Measurements from ENCODE around the gene TAB2. TPM values are rescaled to one million over a fixed set of nuclear protein-coding genes. Genes with fewer than 3 reads are reported as not detected.
"Not testable (repeated sequence)": the region's sequence is repeated elsewhere in the genome, so short reads cannot be mapped to it uniquely, and the experiment has no call there.

The TAB2 gene
- total RNA-seq, 1 experiment from 2014 or later: 25.5 TPM

DNA sequence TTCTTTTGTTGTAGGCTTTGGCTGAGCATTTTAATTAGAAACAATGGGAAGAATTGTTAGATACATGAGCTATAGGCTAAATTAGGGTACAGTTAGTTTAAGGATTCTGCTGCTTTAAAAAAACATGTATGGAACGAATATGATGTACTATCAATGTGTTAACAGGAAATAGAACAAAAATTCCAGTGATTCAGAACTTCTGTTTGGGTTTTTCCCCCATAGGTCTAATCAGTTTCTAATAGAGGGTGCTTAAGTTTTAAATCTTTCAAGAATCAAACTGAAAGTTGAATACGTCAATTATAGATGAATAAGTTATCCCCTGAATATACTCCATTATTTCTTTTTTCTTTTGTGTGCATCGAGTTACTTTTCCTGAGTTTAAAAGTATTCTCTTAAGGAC lies 1.9 kb downstream of the TAB2 start:
- DNase-seq: no peak
- no peaks in the 10 kb centered on the region for H3K27me3 ChIP-seq (ENCODE audit: control insufficient read depth, insufficient read depth, low read length)
- no peak overlapping the region for H3K4me3 ChIP-seq (ENCODE audit: insufficient read depth, low read depth, low read length)
- H3K36me3 ChIP-seq (replicated peaks; ENCODE audit: control insufficient read depth, insufficient read depth, low read length): no peaks in the 10 kb centered on the region

DNA sequence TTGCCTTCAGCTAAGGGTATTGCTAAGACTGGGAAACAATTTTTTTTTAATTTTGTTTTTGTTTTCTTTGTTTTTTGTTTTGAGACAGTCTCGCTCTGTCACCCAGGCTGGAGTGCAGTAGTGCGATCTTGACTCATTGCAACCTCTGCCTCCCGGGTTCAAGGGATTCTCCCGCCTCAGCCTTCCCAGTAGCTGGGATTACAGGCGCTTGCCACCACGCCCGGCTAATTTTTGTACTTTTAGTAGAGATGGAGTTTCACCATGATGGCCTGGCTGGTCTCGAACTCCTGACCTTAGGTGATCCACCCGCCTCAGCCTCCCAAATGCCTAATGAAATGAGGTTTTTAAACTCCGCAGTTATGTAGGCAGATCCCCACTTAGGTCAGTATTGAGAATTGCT lies 2.5 kb downstream of the TAB2 start:
- not testable (repeated sequence) for H3K27me3 ChIP-seq (ENCODE audit: control insufficient read depth, insufficient read depth, low read length); DNase-seq; H3K36me3 ChIP-seq (replicated peaks; ENCODE audit: control insufficient read depth, insufficient read depth, low read length); H3K4me3 ChIP-seq (ENCODE audit: insufficient read depth, low read depth, low read length)

DNA sequence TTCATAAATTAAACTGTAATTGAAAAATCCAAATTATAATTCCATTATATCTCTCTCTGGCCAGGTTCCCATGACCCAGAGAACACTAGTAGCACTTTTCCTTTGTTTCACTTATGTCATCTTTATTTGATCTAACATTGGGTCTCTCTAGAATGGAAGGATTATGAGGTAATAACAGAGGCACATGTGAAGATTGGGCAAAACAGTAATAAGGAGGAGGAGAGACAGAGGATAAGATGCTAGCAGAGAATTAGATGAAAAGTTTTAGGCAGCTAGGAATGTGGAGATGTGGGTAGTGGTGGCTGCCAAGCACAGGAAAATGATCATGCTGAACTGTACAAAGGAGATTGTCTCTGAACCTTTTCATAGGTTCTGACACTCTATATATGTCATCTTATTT lies 3.3 kb downstream of the TAB2 start:
- DNase-seq: no peak
- H3K27me3 ChIP-seq (ENCODE audit: control insufficient read depth, insufficient read depth, low read length): no peaks in the 10 kb centered on the region
- H3K4me3 ChIP-seq (ENCODE audit: insufficient read depth, low read depth, low read length): no peak overlapping the region
- H3K36me3 ChIP-seq (replicated peaks; ENCODE audit: control insufficient read depth, insufficient read depth, low read length): no peaks in the 10 kb centered on the region

DNA sequence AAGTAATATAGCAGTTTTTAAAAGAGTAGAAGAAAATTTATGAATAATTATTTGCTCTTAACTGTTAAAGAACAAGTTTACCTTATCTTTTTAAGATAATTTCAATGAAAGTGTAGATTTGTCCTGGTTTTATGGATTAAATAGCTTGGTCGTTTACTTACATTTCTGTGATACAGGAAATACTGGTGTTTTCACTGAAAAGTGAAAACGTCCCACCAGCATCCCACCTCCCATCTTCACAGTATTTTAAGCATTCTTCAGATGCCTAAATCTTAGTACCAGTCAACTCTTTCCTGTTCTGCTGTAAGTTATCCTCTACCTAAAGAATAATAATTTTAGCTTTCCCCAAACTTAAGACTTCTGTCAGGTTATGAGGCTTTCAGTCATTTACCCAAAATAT lies 5.8 kb downstream of the TAB2 start:
- Histone ChIP-seq H3K27me3 (ENCODE audit: control insufficient read depth, insufficient read depth, low read length) (no peaks in the 10 kb centered on the region), H3K36me3 (replicated peaks; ENCODE audit: control insufficient read depth, insufficient read depth, low read length) (no peaks in the 10 kb centered on the region), H3K4me3 (ENCODE audit: insufficient read depth, low read depth, low read length) (no peak overlapping the region)
- no peak for DNase-seq

DNA sequence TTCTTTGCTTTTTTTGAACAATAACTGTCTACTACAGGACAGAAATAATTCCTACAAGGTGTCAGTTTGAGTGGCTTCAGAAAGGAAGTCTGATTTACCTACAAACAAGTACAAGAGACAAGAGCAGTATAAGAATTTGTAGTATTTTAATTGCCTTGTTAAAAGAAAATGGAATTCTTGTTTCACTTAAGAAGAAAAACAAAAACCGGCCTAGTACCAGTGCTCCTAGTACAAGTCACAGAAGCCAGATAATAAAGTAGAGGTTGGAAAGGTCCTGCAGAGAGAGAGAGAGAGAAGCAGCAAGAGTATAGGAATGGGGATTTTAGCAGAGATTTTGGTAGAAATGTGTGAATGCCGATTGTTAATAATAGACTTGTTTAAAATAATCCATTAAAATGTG lies 6.4 kb downstream of the TAB2 start:
- no peak overlapping the region for H3K4me3 ChIP-seq (ENCODE audit: insufficient read depth, low read depth, low read length)
- no peaks in the 10 kb centered on the region for H3K36me3 ChIP-seq (replicated peaks; ENCODE audit: control insufficient read depth, insufficient read depth, low read length)
- H3K27me3 ChIP-seq (ENCODE audit: control insufficient read depth, insufficient read depth, low read length): no peaks in the 10 kb centered on the region
- DNase-seq: no peak

DNA sequence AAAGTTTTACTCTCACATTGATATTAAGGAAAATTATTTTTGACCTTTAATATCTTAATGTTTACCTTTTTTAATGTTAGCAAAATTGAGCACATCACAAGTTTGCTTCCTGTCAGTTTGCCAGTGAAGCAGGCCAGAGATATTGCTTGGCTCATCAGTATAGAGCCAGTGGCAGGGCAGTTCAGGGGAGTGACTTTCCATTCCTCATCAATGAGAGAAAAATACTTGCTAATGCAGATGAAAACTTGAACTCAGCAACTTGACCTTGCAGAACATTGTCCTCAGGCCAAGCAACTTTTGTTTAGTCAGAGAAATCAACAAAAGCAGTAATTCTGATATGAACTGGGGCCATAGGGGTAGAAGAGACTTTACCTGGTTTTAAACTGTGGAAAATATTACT lies 6.9 kb downstream of the TAB2 start:
- Histone ChIP-seq H3K27me3 (ENCODE audit: control insufficient read depth, insufficient read depth, low read length) (no peaks in the 10 kb centered on the region), H3K4me3 (ENCODE audit: insufficient read depth, low read depth, low read length) (no peak overlapping the region), H3K36me3 (replicated peaks; ENCODE audit: control insufficient read depth, insufficient read depth, low read length) (no peaks in the 10 kb centered on the region)
- DNase-seq: no peak

DNA sequence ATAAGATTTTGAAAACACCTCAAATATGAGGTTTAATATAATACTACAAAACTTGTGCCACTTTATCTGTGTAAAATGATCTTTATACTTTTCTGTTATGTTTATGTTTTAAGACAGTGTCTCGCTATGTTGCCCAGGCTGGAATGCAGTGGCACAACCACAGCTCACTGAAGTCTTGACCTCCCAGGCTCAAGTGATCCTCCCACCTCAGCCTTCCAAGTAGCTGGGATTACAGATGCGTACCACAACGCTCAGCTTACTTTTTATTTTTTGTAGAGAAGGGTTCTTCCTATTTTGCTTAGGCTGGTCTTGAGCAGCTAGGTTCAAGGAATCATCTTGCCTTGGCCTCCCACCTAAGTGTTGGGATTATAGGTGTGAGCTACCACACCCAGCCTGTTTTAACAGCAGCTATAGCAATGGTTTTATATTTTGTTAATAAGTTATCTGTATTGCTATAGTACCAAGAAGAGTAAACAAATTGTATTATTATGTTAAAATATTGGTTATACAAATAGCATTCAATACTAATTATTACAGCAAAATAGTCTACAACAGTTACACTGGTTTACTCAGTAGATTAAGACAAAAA lies 8.2 kb downstream of the TAB2 start:
- no peak for DNase-seq
- H3K4me3 ChIP-seq (ENCODE audit: insufficient read depth, low read depth, low read length): no peak overlapping the region

DNA sequence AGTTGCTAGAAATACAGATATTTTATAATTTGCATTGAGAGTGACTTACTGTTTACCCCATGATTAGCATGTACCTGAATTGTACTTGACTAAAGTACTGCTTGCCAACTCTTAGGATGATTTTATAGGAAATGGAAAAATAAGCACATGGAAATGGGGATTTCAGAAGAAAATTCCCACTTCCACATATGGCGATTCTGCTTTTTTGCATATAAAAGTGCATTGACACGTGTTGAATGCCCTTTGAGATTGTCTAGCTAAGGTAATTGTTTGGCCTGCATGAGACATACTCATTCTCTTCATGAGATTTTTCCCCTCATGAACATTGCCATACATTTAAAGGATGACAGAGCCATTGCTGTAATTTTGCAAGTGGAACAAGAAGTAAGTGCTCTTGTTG lies 10.1 kb downstream of the TAB2 start:
- no peak for DNase-seq
- no peak overlapping the region for H3K4me3 ChIP-seq (ENCODE audit: insufficient read depth, low read depth, low read length)
- no peaks in the 10 kb centered on the region for H3K36me3 ChIP-seq (replicated peaks; ENCODE audit: control insufficient read depth, insufficient read depth, low read length)
- H3K27me3 ChIP-seq (ENCODE audit: control insufficient read depth, insufficient read depth, low read length): no peaks in the 10 kb centered on the region

More for the DNA sequence above, 8.2 kb downstream of the TAB2 start:
- H3K36me3 ChIP-seq (replicated peaks; ENCODE audit: control insufficient read depth, insufficient read depth, low read length): no peaks in the 10 kb centered on the region
- no peaks in the 10 kb centered on the region for H3K27me3 ChIP-seq (ENCODE audit: control insufficient read depth, insufficient read depth, low read length)

DNA sequence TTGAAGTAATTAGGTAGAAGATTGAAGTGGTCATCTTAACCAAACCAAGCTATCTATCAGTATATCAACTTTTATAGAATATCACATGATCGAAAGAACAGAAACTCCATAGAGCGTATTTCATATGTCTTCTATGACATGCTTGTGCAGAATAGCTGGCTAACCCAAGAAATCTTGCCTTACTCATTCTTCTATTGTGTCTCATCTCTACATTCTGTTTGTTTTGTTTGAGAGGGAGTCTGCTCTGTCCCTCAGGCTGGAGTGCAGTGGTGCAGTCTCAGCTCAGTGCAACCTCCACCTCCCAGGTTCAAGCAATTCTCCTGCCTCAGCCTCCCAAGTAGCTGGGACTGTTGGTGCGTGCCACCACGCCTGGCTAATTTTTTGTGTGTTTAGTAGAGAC lies 10.6 kb downstream of the TAB2 start:
- DNase-seq: no peak
- Histone ChIP-seq H3K27me3 (ENCODE audit: control insufficient read depth, insufficient read depth, low read length) (no peaks in the 10 kb centered on the region), H3K4me3 (ENCODE audit: insufficient read depth, low read depth, low read length) (no peak overlapping the region), H3K36me3 (replicated peaks; ENCODE audit: control insufficient read depth, insufficient read depth, low read length) (no peaks in the 10 kb centered on the region)

DNA sequence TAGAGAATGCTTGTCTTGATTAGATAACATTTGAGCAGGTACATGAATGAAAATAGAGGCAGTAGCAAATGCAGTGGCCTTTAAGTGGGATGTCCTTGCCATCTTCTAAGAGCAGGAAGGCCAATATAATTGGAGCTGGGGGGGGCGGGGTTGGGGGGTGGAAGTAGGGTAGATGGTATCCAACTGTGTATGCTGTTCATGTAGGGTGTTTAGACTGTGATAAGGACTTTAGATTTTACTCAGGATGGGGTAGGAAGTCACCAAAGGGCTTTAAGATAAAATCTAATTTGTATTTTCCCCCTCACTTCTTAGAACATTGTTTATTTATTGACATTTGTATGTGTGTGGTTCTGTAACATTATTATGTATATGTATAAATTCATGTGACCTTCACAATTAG lies 12.0 kb downstream of the TAB2 start:
- no peaks in the 10 kb centered on the region for H3K27me3 ChIP-seq (ENCODE audit: control insufficient read depth, insufficient read depth, low read length)
- no peak for DNase-seq
- no peaks in the 10 kb centered on the region for H3K36me3 ChIP-seq (replicated peaks; ENCODE audit: control insufficient read depth, insufficient read depth, low read length)
- no peak overlapping the region for H3K4me3 ChIP-seq (ENCODE audit: insufficient read depth, low read depth, low read length)

DNA sequence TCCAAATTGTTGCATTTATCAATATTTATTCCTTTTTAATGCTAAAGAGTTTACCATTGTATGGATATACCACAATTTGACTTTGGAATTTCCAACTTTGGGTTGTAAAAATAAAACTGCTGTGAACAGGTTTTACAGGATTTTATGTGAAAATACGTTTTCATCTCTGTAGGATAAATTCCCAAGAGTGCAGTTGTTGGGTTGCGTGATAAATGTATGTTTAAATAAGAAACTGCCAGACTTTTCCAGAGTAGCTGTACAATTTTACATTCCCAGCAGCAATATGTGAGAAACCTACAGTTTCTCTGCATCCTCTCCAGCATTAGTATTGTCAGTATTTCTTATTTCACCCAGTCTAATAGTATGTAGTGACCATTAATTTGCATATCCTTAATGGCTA lies 12.6 kb downstream of the TAB2 start:
- no peaks in the 10 kb centered on the region for H3K27me3 ChIP-seq (ENCODE audit: control insufficient read depth, insufficient read depth, low read length)
- H3K4me3 ChIP-seq (ENCODE audit: insufficient read depth, low read depth, low read length): no peak overlapping the region
- DNase-seq: no peak
- H3K36me3 ChIP-seq (replicated peaks; ENCODE audit: control insufficient read depth, insufficient read depth, low read length): no peaks in the 10 kb centered on the region

DNA sequence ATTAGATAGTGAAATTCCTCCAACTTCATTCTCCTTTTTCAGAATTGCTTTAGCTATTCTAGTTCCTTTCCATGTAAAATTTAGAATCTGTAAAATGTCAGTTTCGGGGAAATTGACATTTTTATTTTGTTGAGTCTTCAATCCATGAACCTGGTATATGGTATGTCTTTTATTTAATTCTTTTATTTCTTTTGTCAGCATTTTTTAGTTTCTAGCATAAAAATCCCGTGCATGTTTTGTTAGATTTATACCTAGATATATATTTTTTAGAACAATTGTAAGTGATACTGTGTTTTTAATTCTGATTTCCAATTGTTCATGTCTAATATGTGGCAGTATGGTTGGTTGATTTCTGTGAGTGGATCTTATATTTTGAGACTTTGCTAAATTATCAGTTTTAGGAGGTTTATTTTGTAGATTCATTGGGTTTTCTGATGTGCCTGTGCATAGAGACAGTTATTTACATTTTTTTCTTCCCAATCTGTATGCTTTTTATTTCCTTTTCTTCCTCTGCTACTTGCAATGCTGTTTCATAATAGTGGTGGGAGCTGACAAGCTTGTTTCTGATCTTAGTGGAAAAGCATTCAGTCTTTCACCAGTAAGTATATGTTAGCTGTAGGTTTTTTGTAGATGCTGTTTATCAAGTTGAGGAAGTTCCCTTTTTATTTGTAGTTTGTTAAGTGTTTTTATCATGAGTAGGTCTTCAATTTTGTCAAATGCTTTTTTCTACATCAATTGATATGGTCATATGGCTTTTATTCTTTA lies 13.7 kb downstream of the TAB2 start:
- Histone ChIP-seq H3K27me3 (ENCODE audit: control insufficient read depth, insufficient read depth, low read length) (no peaks in the 10 kb centered on the region), H3K36me3 (replicated peaks; ENCODE audit: control insufficient read depth, insufficient read depth, low read length) (no peaks in the 10 kb centered on the region), H3K4me3 (ENCODE audit: insufficient read depth, low read depth, low read length) (no peak overlapping the region)
- DNase-seq: no peak

DNA sequence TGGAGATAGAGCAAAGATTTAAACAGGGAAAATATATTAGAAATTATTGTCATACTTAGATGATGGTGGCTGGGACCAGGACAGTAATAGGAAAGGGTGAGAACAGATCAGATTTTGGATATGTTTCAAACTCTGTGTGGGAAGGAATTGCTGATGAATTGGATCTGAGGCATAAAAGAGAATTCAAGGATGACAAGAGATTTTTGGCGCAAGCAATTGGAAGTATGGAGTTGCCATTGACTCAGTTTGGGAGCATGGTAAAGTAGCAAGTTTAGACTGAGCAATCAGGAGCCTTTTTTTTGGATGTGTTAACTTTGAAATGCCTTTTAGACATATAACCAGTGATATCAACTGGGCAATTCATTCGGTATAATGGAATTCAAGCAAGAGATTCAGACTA lies 14.4 kb downstream of the TAB2 start:
- Histone ChIP-seq H3K27me3 (ENCODE audit: control insufficient read depth, insufficient read depth, low read length) (no peaks in the 10 kb centered on the region), H3K4me3 (ENCODE audit: insufficient read depth, low read depth, low read length) (no peak overlapping the region), H3K36me3 (replicated peaks; ENCODE audit: control insufficient read depth, insufficient read depth, low read length) (no peaks in the 10 kb centered on the region)
- no peak for DNase-seq

DNA sequence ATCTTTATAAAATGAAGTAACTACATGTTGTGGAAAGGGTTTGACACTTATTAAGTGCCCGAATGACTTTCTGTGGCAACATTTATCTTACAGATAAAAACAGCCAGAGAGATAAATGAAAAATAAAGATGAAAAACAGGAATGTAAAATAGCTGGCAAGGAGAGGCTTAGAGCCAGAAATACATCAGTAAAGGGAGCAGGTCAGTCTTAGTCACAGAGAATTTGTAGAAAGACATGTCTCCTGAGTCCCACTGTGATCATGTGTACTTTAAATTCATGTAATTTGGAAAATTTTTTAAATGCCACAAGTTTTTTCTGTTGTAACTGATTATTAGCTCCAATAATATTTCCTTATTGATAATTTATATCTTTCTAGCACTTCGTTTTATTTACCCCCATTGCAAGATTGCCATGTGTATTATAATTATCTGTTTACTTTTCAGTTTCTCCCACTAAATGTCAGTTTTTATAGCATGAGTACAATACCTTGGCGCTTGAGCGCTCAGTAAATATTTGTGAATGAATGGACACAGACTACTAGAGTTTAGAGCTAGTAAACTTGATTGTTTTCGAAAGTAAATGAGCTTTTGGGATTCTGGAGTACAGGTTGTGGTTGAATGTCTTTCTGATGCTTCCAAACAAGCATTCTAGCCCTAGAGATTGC lies 15.2 kb downstream of the TAB2 start:
- no peak for DNase-seq
- Histone ChIP-seq H3K36me3 (replicated peaks; ENCODE audit: control insufficient read depth, insufficient read depth, low read length) (no peaks in the 10 kb centered on the region), H3K4me3 (ENCODE audit: insufficient read depth, low read depth, low read length) (no peak overlapping the region), H3K27me3 (ENCODE audit: control insufficient read depth, insufficient read depth, low read length) (no peaks in the 10 kb centered on the region)

DNA sequence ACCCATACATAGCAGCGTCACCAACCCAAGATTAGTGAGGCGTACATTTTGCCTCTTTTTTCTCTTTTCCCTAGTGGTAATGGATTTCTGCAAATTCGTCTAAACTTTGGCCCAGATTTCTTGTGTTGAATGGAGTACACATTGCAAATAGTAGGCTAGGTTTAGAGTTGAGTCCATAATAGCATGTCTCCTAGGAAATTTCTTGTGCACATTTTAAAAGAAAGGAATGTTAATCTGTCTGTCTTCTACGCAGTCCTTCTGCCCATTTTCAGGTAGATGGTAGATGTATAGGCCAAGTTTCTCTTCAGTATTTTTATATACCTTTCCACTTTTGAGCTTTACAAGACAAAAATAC lies 15.7 kb downstream of the TAB2 start:
- Histone ChIP-seq H3K27me3 (ENCODE audit: control insufficient read depth, insufficient read depth, low read length) (no peaks in the 10 kb centered on the region), H3K4me3 (ENCODE audit: insufficient read depth, low read depth, low read length) (no peak overlapping the region), H3K36me3 (replicated peaks; ENCODE audit: control insufficient read depth, insufficient read depth, low read length) (no peaks in the 10 kb centered on the region)
- DNase-seq: no peak

Measured in H7 (cell line).